Smooth muscle cell (in vitro differentiated cells): ENCODE results near the gene MEOX1. TPM values are rescaled to one million over a fixed set of nuclear protein-coding genes. Genes with fewer than 3 reads are reported as not detected.

Experiments used
- DNase-seq: peaks from one replicate; lab custom pipeline; 2025; ENCODE audit not compliant: unreplicated experiment; lab: John Stamatoyannopoulos, UW
- H2AFZ ChIP-seq: fragments of 200-600 bp; sonication (generic); 2 replicates; pipeline ENCODE4 v1.6.0; 2016; ENCODE audit warnings: antibody characterized with exemption, low read depth, mild to moderate bottlenecking
- H3F3A ChIP-seq: fragments of 200-600 bp; sonication (generic); 2 replicates; pipeline ENCODE4 v1.6.0; 2017; ENCODE audit warnings: antibody characterized with exemption, low read depth
- H3K27ac ChIP-seq: fragments of 200-600 bp; sonication (generic); 2 replicates; pipeline ENCODE4 v1.5.1; 2016; ENCODE audit warnings: low read depth, mild to moderate bottlenecking
- H3K27me3 ChIP-seq: fragments of 200-600 bp; sonication (generic); 2 replicates; pipeline ENCODE4 v1.6.1; 2016; ENCODE audit warnings: low read depth, mild to moderate bottlenecking
- H3K36me3 ChIP-seq: fragments of 200-600 bp; sonication (generic); 2 replicates; pipeline ENCODE4 v1.5.1; 2016; ENCODE audit warnings: low read depth
- H3K4me1 ChIP-seq: fragments of 200-600 bp; sonication (generic); 2 replicates; pipeline ENCODE4 v1.5.1; 2016; ENCODE audit warnings: low read depth
- H3K4me2 ChIP-seq: fragments of 200-600 bp; sonication (generic); 2 replicates; pipeline ENCODE4 v1.6.0; 2016; ENCODE audit warnings: mild to moderate bottlenecking
- H3K4me3 ChIP-seq: fragments of 200-600 bp; sonication (generic); 2 replicates; pipeline ENCODE4 v1.5.1; 2016; ENCODE audit warnings: mild to moderate bottlenecking
- H3K79me2 ChIP-seq: fragments of 200-600 bp; sonication (generic); 2 replicates; pipeline ENCODE4 v1.6.0; 2016; ENCODE audit warnings: low read depth, mild to moderate bottlenecking
- H3K9ac ChIP-seq: fragments of 200-600 bp; sonication (generic); 2 replicates; pipeline ENCODE4 v1.6.0; 2016; ENCODE audit warnings: low read depth
- H3K9me3 ChIP-seq: fragments of 200-600 bp; sonication (generic); replicated peaks from 2 replicates; pipeline ENCODE4 v1.5.1; 2016; ENCODE audit warnings: low read depth
- H4K20me1 ChIP-seq: fragments of 200-600 bp; sonication (generic); 2 replicates; pipeline ENCODE4 v1.6.0; 2016; ENCODE audit warnings: low read depth
- CTCF ChIP-seq: fragments of 200-600 bp; sonication (generic); IDR thresholded peaks from 2 replicates; pipeline ENCODE4 v1.5.1; 2017; ENCODE audit warnings: borderline replicate concordance, mild to moderate bottlenecking, antibody characterized with exemption; ENCODE audit not compliant: insufficient read depth, poor library complexity, severe bottlenecking
- whole genome bisulfite sequencing: methylation state at CpG from one replicate; pipeline ENCODE4 v1.1.7; 2016; ENCODE audit warnings: low lambda C conversion rate; 5-methylcytosine and 5-hydroxymethylcytosine counted together
- polyA plus RNA-seq: library from polyadenylated mRNA; unstranded; fragments of >200 nt; fragmentation: Nextera tagmentation; extraction: Ambion mirVana; gene quantifications from 2 replicates; pipeline ENCODE4 v1.2.1, GENCODE V29; 2016
- total RNA-seq: library from RNA; depleted of rRNA; stranded (reverse); fragments of >200 nt; gene quantifications from 2 replicates; pipeline ENCODE4 v1.2.3, GENCODE V29; 2014

Gene MEOX1
- total and polyA plus RNA-seq, 2 experiments from 2014 or later: 0.58 to 1.7 TPM

GRCh38 chr17:43601280-43602039 lies 60.3 kb downstream of the MEOX1 start:
- H3K4me2 ChIP-seq: no peak overlapping the region
- WGBS: 76% methylated on average over 10 of the region's 10 CpGs
- no peaks in the 10 kb centered on the region for H3K27me3 ChIP-seq
- no peaks in the 10 kb centered on the region for H4K20me1 ChIP-seq
- TF ChIP-seq CTCF: no peak
- DNase-seq: no peak
- H3K27ac ChIP-seq: no peak overlapping the region
- H2AFZ ChIP-seq: no peak overlapping the region
- no peaks in the 10 kb centered on the region for H3K9me3 ChIP-seq
- H3K9ac ChIP-seq: no peak overlapping the region
- no peaks in the 10 kb centered on the region for H3K36me3 ChIP-seq
- H3K79me2 ChIP-seq: no peaks in the 10 kb centered on the region
- peaks cover 14% of the 10 kb centered on the region for H3K4me1 ChIP-seq
- H3K4me3 ChIP-seq: no peak overlapping the region
- H3F3A ChIP-seq: peaks cover 15% of the 10 kb centered on the region

- H3F3A ChIP-seq: peaks cover 15% of the 10 kb centered on the region
- H3K4me2 ChIP-seq: peak overlapping the region; percentile 4
- H4K20me1 ChIP-seq: no peaks in the 10 kb centered on the region
- no peaks in the 10 kb centered on the region for H3K79me2 ChIP-seq
- WGBS: 72% methylated on average over 3 of the region's 3 CpGs
- H3K27me3 ChIP-seq: no peaks in the 10 kb centered on the region
- no peaks in the 10 kb centered on the region for H3K36me3 ChIP-seq
- H3K27ac ChIP-seq: no peak overlapping the region
- DNase-seq: no peak
- H3K4me3 ChIP-seq: no peak overlapping the region
- H3K4me1 ChIP-seq: peaks cover 14% of the 10 kb centered on the region
- no peaks in the 10 kb centered on the region for H3K9me3 ChIP-seq
- no peak overlapping the region for H2AFZ ChIP-seq
- TF ChIP-seq CTCF: no peak
- no peak overlapping the region for H3K9ac ChIP-seq
Measured at GRCh38 chr17:43599835-43600234, 61.9 kb downstream of the MEOX1 start.

- Histone ChIP-seq H3K79me2 (no peaks in the 10 kb centered on the region), H3K27ac (no peak overlapping the region), H3K4me2 (peak overlapping the region; percentile 53), H3K4me1 (peaks cover 14% of the 10 kb centered on the region), H3K36me3 (no peaks in the 10 kb centered on the region), H2AFZ (no peak overlapping the region), H3K27me3 (no peaks in the 10 kb centered on the region), H4K20me1 (no peaks in the 10 kb centered on the region), H3K9ac (no peak overlapping the region), H3F3A (peaks cover 12% of the 10 kb centered on the region), H3K9me3 (no peaks in the 10 kb centered on the region), H3K4me3 (no peak overlapping the region)
- WGBS: 65% methylated on average over 5 of the region's 5 CpGs
- TF ChIP-seq CTCF: no peak
- no peak for DNase-seq
Measured at GRCh38 chr17:43599046-43599395, 62.7 kb downstream of the MEOX1 start.

- Histone ChIP-seq H3K27me3 (no peaks in the 10 kb centered on the region), H2AFZ (no peak overlapping the region), H3K4me1 (peaks cover 14% of the 10 kb centered on the region), H3K4me2 (peak overlapping the region; percentile 53), H3K9ac (no peak overlapping the region), H4K20me1 (no peaks in the 10 kb centered on the region), H3K4me3 (no peak overlapping the region), H3K36me3 (no peaks in the 10 kb centered on the region), H3K79me2 (no peaks in the 10 kb centered on the region), H3K9me3 (no peaks in the 10 kb centered on the region), H3K27ac (peak overlapping the region; percentile 63), H3F3A (peaks cover 12% of the 10 kb centered on the region)
- DNase-seq: no peak
- 50% methylated on average over 4 of the region's 4 CpGs for WGBS
- no peak for TF ChIP-seq CTCF
Measured at GRCh38 chr17:43598357-43599045, 63.2 kb downstream of the MEOX1 start.
